PC-3 (cell line): Measurements from ENCODE around the gene SDK1. TPM values are rescaled to one million over a fixed set of nuclear protein-coding genes. Genes with fewer than 3 reads are reported as not detected.
A peak's percentile ranks its signal among the peaks of the same experiment; 100 is the strongest.

Experiments
- ATAC-seq: fragments of 200-7000 bp; cut with Tn5 transposase; 2 replicates; pipeline ENCODE4 v1.9.1; 2020; ENCODE audit warnings: mild to moderate bottlenecking, moderate library complexity
- BruUV-seq: library from RNA; stranded (reverse); fragments of 400-500 nt; replicated peaks from 2 replicates; lab custom pipeline; 2021; lab: Mats Ljungman, UMichigan
- CTCF ChIA-PET: fragments of 300-600 bp; sonication (Branson Sonifier 250); formaldehyde crosslinking; loops from one replicate; lab custom pipeline; 2022; ENCODE audit warnings: antibody characterized with exemption; lab: Charles Lee
- POLR2A ChIA-PET: fragments of 300-600 bp; sonication (Branson Sonifier 250); formaldehyde crosslinking; loops from one replicate; lab custom pipeline; 2022; ENCODE audit warnings: antibody characterized with exemption; ENCODE audit not compliant: unreplicated experiment; lab: Charles Lee
- DNase-seq: peaks from one replicate; pipeline ENCODE4 v3.0.0-alpha.2; 2015
- H2AFZ ChIP-seq: fragments of 300-600 bp; sonication (generic); 2 replicates; pipeline ENCODE4 v1.6.0; 2016; ENCODE audit warnings: antibody characterized with exemption, low read length
- H3F3A ChIP-seq: fragments of 300-600 bp; sonication (generic); one replicate; pipeline ENCODE4 v1.6.0; 2017; ENCODE audit warnings: antibody characterized with exemption, low read length, control low read depth, mild to moderate bottlenecking; ENCODE audit not compliant: unreplicated experiment
- H3K27ac ChIP-seq: fragments of 300-600 bp; sonication (generic); 2 replicates; pipeline ENCODE4 v1.5.1; 2016; ENCODE audit warnings: mild to moderate bottlenecking, low read length
- H3K27me3 ChIP-seq: fragments of 300-600 bp; sonication (generic); 2 replicates; pipeline ENCODE4 v1.6.1; 2016; ENCODE audit warnings: low read length, mixed read lengths
- H3K36me3 ChIP-seq: fragments of 300-600 bp; sonication (generic); 2 replicates; pipeline ENCODE4 v1.6.1; 2016; ENCODE audit warnings: low read depth, mixed run types, low read length, mixed read lengths
- H3K4me1 ChIP-seq: fragments of 300-600 bp; sonication (generic); 2 replicates; pipeline ENCODE4 v1.5.1; 2016; ENCODE audit warnings: low read length; ENCODE audit not compliant: insufficient read depth
- H3K4me2 ChIP-seq: fragments of 300-600 bp; sonication (generic); 2 replicates; pipeline ENCODE4 v1.6.0; 2016; ENCODE audit warnings: low read length
- H3K4me3 ChIP-seq: fragments of 300-600 bp; sonication (generic); 2 replicates; pipeline ENCODE4 v1.5.1; 2016; ENCODE audit warnings: mild to moderate bottlenecking, low read length, mixed read lengths
- H3K79me2 ChIP-seq: fragments of 300-600 bp; sonication (generic); 2 replicates; pipeline ENCODE4 v1.6.1; 2017; ENCODE audit warnings: low read length, mixed read lengths
- H3K9ac ChIP-seq: fragments of 300-600 bp; sonication (generic); 2 replicates; pipeline ENCODE4 v1.6.0; 2016; ENCODE audit warnings: mild to moderate bottlenecking, low read length
- H3K9me2 ChIP-seq: fragments of 300-600 bp; sonication (generic); replicated peaks from 2 replicates; pipeline ENCODE4 v1.6.1; 2016; ENCODE audit warnings: mixed run types, low read length, mixed read lengths
- H3K9me3 ChIP-seq: fragments of 300-600 bp; sonication (generic); 2 replicates; pipeline ENCODE4 v1.6.1; 2016; ENCODE audit warnings: low read length, mixed read lengths
- H4K20me1 ChIP-seq: fragments of 300-600 bp; sonication (generic); 2 replicates; pipeline ENCODE4 v1.6.1; 2016; ENCODE audit warnings: low read length, mixed read lengths
- EZH2 ChIP-seq: fragments of 300-600 bp; sonication (generic); IDR thresholded peaks from one replicate; pipeline ENCODE4 v1.6.1; 2017; ENCODE audit warnings: antibody characterized with exemption, mild to moderate bottlenecking, low read length; ENCODE audit not compliant: unreplicated experiment
- EZH2phosphoT487 ChIP-seq: fragments of 300-600 bp; sonication (generic); IDR thresholded peaks from 2 replicates; pipeline ENCODE4 v1.6.1; 2018; ENCODE audit warnings: mild to moderate bottlenecking, antibody characterized with exemption, low read length, borderline replicate concordance
- intact Hi-C: fragments of 100-400 bp; cut with micrococcal nuclease; formaldehyde crosslinking; loops from 2 replicates; pipeline ENCODE4 v1.9.0; 2023
- total RNA-seq: library from RNA; depleted of rRNA; stranded (reverse); fragments of >200 nt; gene quantifications from 2 replicates; pipeline ENCODE4 v1.2.3, GENCODE V29; 2014
- TF ChIP-seq, protein P1 (sequence below): fragments of 300-600 bp; sonication (generic); conservative IDR thresholded peaks from 2 replicates; pipeline ENCODE4 v1.5.1; 2017; ENCODE audit warnings: antibody characterized with exemption, low read depth, mild to moderate bottlenecking, low read length

SDK1 gene
- total RNA-seq, 1 experiment from 2014 or later = 2.8 TPM

DNA sequence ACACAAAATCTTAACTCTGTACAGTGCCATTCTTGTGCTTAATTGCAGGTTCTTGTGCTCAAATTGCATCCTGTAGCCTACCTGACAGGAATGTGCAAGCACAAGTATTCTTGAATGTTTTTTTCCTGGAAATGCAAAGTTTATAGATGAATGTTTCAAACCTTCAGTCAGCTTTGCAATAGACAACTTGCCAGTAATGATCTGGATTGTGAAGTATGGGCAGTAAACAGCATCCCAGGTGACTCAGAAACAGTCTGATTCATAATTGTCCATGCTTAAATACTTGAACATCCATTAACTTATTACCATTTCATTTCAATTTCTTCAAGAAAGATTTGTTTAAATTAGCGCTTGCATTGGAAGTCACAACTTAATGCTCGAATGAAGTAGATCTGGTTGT, 347.2 kb downstream of the SDK1 start:
- TF ChIP-seq EZH2 (no peak), EZH2phosphoT487 (no peak)
- TF ChIP-seq, protein P1, sequence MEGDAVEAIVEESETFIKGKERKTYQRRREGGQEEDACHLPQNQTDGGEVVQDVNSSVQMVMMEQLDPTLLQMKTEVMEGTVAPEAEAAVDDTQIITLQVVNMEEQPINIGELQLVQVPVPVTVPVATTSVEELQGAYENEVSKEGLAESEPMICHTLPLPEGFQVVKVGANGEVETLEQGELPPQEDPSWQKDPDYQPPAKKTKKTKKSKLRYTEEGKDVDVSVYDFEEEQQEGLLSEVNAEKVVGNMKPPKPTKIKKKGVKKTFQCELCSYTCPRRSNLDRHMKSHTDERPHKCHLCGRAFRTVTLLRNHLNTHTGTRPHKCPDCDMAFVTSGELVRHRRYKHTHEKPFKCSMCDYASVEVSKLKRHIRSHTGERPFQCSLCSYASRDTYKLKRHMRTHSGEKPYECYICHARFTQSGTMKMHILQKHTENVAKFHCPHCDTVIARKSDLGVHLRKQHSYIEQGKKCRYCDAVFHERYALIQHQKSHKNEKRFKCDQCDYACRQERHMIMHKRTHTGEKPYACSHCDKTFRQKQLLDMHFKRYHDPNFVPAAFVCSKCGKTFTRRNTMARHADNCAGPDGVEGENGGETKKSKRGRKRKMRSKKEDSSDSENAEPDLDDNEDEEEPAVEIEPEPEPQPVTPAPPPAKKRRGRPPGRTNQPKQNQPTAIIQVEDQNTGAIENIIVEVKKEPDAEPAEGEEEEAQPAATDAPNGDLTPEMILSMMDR = no peak
- Histone ChIP-seq H3K4me1 (no peaks in the 10 kb centered on the region), H3K27me3 (no peaks in the 10 kb centered on the region), H3K9me2 (no peaks in the 10 kb centered on the region), H3K4me3 (no peak overlapping the region), H3K36me3 (no peaks in the 10 kb centered on the region), H3K27ac (no peak overlapping the region), H3K79me2 (no peaks in the 10 kb centered on the region), H2AFZ (no peak overlapping the region), H4K20me1 (no peaks in the 10 kb centered on the region), H3K9me3 (no peaks in the 10 kb centered on the region), H3K9ac (no peak overlapping the region), H3F3A (no peaks in the 10 kb centered on the region), H3K4me2 (no peak overlapping the region)
- intact Hi-C loops = loop anchor here (2.0 kb wide), 1 partner anchor 339 kb away; no protein-coding TSS in a partner anchor
- CTCF ChIA-PET = no interaction called here
- ATAC-seq (peak; percentile 70), DNase-seq (peak; percentile 34)
- BruUV-seq = no TSS peak
- POLR2A ChIA-PET = no interaction called here

DNA sequence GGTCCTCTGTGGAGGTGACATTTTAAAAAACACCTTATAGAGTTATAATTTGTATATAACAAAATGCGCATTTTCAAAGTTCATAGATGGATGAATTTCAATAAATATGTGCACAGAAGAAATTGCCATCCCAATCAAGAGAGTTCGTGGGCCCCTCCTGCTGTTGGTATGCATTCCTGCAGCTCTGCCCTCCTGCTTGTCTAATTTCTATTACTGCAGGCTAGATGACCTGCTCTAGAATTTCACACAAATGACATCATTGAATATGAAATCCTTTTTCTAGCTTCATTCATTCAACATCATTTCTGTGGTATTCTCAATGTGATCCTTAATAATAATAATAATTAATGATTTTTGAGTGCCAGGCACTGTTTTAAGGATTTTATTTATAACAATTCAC, 348.2 kb downstream of the SDK1 start:
- Histone ChIP-seq H2AFZ (no peak overlapping the region), H3K4me1 (no peaks in the 10 kb centered on the region), H3K27me3 (no peaks in the 10 kb centered on the region), H3K79me2 (no peaks in the 10 kb centered on the region), H3K27ac (no peak overlapping the region), H3K9me2 (no peaks in the 10 kb centered on the region), H3K4me2 (no peak overlapping the region), H3F3A (no peaks in the 10 kb centered on the region), H3K9ac (no peak overlapping the region), H4K20me1 (no peaks in the 10 kb centered on the region), H3K9me3 (no peaks in the 10 kb centered on the region), H3K36me3 (no peaks in the 10 kb centered on the region), H3K4me3 (no peak overlapping the region)
- DNase-seq = peak; percentile 13
- no peak for ATAC-seq
- CTCF ChIA-PET = no interaction called here
- no TSS peak for BruUV-seq
- intact Hi-C loops = loop anchor here (2.0 kb wide), 1 partner anchor 340 kb away; no protein-coding TSS in a partner anchor
- TF ChIP-seq, protein P1 = peak; percentile 45
- no peak for TF ChIP-seq EZH2phosphoT487
- POLR2A ChIA-PET = no interaction called here

DNA sequence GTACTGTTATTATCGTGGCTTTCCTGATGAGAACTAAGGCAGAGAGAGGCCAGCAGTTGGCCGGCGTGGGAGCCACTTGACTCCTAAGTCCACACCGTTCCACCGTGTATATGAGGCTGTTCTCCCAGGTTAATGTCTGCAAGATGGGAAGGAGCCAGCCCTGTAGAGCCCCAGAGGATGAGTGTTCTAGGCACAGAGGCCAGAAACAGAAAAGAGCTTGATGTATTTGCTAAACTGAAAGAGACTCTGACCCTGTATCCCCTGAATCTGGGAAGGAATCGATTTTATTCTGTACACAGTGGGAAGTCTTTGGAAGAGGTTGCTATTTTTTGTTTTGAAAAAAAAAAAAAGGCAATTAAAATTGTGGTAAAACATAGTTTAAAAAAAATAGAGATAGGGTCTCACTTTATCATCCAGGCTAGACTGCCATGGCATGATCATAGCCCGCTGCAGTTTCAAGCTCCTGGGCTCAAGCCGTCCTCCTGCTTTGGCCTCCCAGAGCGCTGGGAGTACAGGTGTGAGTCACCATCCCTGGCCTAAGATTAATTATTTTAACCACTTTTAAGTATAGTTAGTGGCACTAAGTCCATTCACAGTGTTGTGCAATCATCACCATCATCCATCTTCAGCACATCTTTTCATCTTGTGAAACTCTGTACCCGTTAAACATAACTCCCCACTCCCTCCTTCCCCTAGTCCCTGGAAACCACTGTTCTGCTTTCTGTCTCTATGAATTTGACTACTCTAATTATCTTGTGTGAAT, 348.8 kb downstream of the SDK1 start:
- ChIA-PET CTCF (no interaction called here), POLR2A (no interaction called here)
- H3K4me3 ChIP-seq = no peak overlapping the region
- BruUV-seq = no TSS peak
- ATAC-seq (no peak), DNase-seq (no peak)
- intact Hi-C loops = loop anchor here (2.0 kb wide), 1 partner anchor 341 kb away; no protein-coding TSS in a partner anchor
- H4K20me1 ChIP-seq = no peaks in the 10 kb centered on the region
- H3K4me1 ChIP-seq = no peaks in the 10 kb centered on the region
- H3K9ac ChIP-seq = no peak overlapping the region
- no peaks in the 10 kb centered on the region for H3K9me2 ChIP-seq
- no peaks in the 10 kb centered on the region for H3K27me3 ChIP-seq
- no peaks in the 10 kb centered on the region for H3K79me2 ChIP-seq
- TF ChIP-seq EZH2 (no peak), EZH2phosphoT487 (no peak)
- TF ChIP-seq, protein P1 = no peak
- H3K27ac ChIP-seq = no peak overlapping the region
- no peaks in the 10 kb centered on the region for H3K9me3 ChIP-seq
- no peaks in the 10 kb centered on the region for H3F3A ChIP-seq
- H2AFZ ChIP-seq = no peak overlapping the region
- H3K4me2 ChIP-seq = no peak overlapping the region
- no peaks in the 10 kb centered on the region for H3K36me3 ChIP-seq
